ENCODE data around the gene CREB3L2.

The CREB3L2 gene

DNA sequence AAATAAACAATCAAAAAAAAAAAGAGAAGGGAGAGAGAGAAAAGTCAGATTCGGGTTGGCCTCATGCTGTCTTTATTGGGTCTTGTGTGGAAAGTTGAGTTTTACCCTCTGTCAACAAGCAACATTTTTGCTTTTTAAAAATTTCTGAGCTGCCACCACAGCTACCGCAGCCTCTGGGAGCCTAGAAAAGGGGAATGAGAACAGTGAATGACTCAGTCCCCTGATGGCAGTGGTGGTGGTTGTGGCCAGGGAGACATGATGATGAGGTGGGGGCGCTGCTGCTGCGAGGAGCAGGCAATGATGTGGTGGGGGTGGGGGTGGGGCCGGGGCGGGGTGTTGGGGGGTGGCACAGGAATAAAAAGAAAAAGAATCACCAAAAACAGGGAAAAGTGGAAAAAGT lies 20.0 kb upstream of the CREB3L2 start:
- Histone ChIP-seq H2BK5ac (ENCODE audit: low read depth, low read length, poor library complexity) (no peak overlapping the region), H3K14ac (ENCODE audit: low read length) (no peak overlapping the region), H2BK120ac (ENCODE audit: insufficient read depth, low read length, poor library complexity) (no peak overlapping the region), H2BK12ac (ENCODE audit: low read length) (no peak overlapping the region), H2AK5ac (ENCODE audit: low read length) (no peak overlapping the region), H4K8ac (ENCODE audit: low read depth, low read length) (no peak overlapping the region), H4K91ac (ENCODE audit: low read depth, low read length) (no peak overlapping the region), H3K9ac (ENCODE audit: low read length) (no peak overlapping the region), H3K4ac (ENCODE audit: low read depth, low read length) (no peak overlapping the region), H3K4me3 (ENCODE audit: low read depth, low read length) (no peak overlapping the region), H3K23ac (ENCODE audit: low read length) (no peak overlapping the region), H3K79me1 (ENCODE audit: low read length) (no peaks in the 10 kb centered on the region), H2AFZ (ENCODE audit: insufficient read depth, low read length, poor library complexity) (no peak overlapping the region), H3K27me3 (ENCODE audit: insufficient read depth, low read length) (no peaks in the 10 kb centered on the region), H4K12ac (ENCODE audit: low read depth, low read length) (no peak overlapping the region), H3K18ac (ENCODE audit: low read length) (no peak overlapping the region), H3K36me3 (ENCODE audit: control insufficient read depth in 1 of 2, insufficient read depth in 2 of 2, low read length in 2 of 2) (peaks cover 0 to 2% of the 10 kb centered on the region in 2 experiments), H3K9me3 (ENCODE audit: insufficient read depth, low read depth, low read length) (peaks cover 3% of the 10 kb centered on the region), H3K79me2 (ENCODE audit: control insufficient read depth, insufficient read depth, low read length, poor library complexity) (no peaks in the 10 kb centered on the region), H3K4me2 (ENCODE audit: low read length) (no peak overlapping the region), H3K27ac (ENCODE audit: low read depth, low read length) (no peak overlapping the region), H3K4me1 (ENCODE audit: control insufficient read depth in 1 of 2, insufficient read depth in 2 of 2, low read length in 2 of 2) (no peaks in the 10 kb centered on the region)
- no peak for DNase-seq
- no CpG with 5 or more reads among the region's 6 CpGs for WGBS (ENCODE audit: extremely low coverage, insufficient coverage, insufficient read length)

DNA sequence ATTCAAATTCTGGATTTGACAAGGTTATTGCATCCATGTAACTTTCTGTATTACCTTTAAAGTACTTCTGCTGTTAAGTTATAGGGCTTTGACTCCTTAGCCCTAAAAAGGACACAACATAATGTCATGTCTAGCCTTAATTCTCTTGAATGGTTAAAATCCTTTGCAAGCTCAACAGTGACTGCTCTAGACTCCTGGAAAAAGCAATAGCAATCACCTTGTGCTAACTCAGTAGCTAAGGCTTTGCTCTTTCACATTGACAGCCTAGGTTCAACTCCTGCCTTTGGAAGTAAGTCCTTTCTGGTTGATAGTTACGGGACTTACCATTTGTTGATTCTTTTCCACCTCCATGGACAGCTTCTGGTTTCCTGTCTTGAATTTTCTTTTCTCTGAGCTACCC lies 16.1 kb upstream of the CREB3L2 start:
- no peak overlapping the region for H4K12ac ChIP-seq (ENCODE audit: low read depth, low read length)
- H3K27ac ChIP-seq (ENCODE audit: low read depth, low read length): no peak overlapping the region
- no peak overlapping the region for H2BK5ac ChIP-seq (ENCODE audit: low read depth, low read length, poor library complexity)
- no peaks in the 10 kb centered on the region for H3K79me1 ChIP-seq (ENCODE audit: low read length)
- no CpG with 5 or more reads among the region's 1 CpG for WGBS (ENCODE audit: extremely low coverage, insufficient coverage, insufficient read length)
- no peaks in the 10 kb centered on the region for H3K4me1 ChIP-seq (ENCODE audit: control insufficient read depth in 1 of 2, insufficient read depth in 2 of 2, low read length in 2 of 2)
- H3K9ac ChIP-seq (ENCODE audit: low read length): no peak overlapping the region
- H4K8ac ChIP-seq (ENCODE audit: low read depth, low read length): no peak overlapping the region
- H3K79me2 ChIP-seq (ENCODE audit: control insufficient read depth, insufficient read depth, low read length, poor library complexity): no peaks in the 10 kb centered on the region
- DNase-seq: no peak
- no peaks in the 10 kb centered on the region for H3K27me3 ChIP-seq (ENCODE audit: insufficient read depth, low read length)
- no peaks in the 10 kb centered on the region for H3K36me3 ChIP-seq (ENCODE audit: control insufficient read depth in 1 of 2, insufficient read depth in 2 of 2, low read length in 2 of 2)
- H2BK12ac ChIP-seq (ENCODE audit: low read length): no peak overlapping the region
- H3K4ac ChIP-seq (ENCODE audit: low read depth, low read length): no peak overlapping the region
- no peak overlapping the region for H2AFZ ChIP-seq (ENCODE audit: insufficient read depth, low read length, poor library complexity)
- no peaks in the 10 kb centered on the region for H3K9me3 ChIP-seq (ENCODE audit: insufficient read depth, low read depth, low read length)
- H2BK120ac ChIP-seq (ENCODE audit: insufficient read depth, low read length, poor library complexity): no peak overlapping the region
- no peak overlapping the region for H3K4me2 ChIP-seq (ENCODE audit: low read length)
- no peak overlapping the region for H3K14ac ChIP-seq (ENCODE audit: low read length)
- H2AK5ac ChIP-seq (ENCODE audit: low read length): no peak overlapping the region
- no peak overlapping the region for H3K23ac ChIP-seq (ENCODE audit: low read length)
- H3K4me3 ChIP-seq (ENCODE audit: low read depth, low read length): no peak overlapping the region
- H3K18ac ChIP-seq (ENCODE audit: low read length): no peak overlapping the region
- H4K91ac ChIP-seq (ENCODE audit: low read depth, low read length): no peak overlapping the region

DNA sequence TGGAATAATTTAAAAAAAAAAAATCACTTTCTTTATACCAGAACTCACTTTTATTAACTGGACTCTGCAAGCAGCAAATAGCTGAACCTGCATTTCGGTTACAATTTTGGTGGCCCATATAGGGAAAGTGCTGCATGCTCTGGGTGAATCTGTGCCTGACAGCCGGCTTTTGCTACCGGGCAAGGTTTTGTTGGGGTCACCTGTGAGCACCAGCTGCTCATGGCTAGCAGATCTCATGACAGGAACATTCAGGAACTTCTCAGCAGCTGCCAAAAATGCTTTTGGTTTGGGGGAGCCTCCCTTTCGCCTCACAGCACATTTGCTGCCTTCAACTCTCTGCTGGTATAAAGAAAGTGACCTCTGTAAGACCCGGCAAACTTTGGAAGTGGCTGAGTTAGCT lies 13.2 kb upstream of the CREB3L2 start:
- Histone ChIP-seq H3K27ac (ENCODE audit: low read depth, low read length) (no peak overlapping the region), H3K14ac (ENCODE audit: low read length) (no peak overlapping the region), H4K12ac (ENCODE audit: low read depth, low read length) (no peak overlapping the region), H2AK5ac (ENCODE audit: low read length) (no peak overlapping the region), H2BK120ac (ENCODE audit: insufficient read depth, low read length, poor library complexity) (no peak overlapping the region), H2BK12ac (ENCODE audit: low read length) (no peak overlapping the region), H3K4me2 (ENCODE audit: low read length) (no peak overlapping the region), H3K79me2 (ENCODE audit: control insufficient read depth, insufficient read depth, low read length, poor library complexity) (no peaks in the 10 kb centered on the region), H3K27me3 (ENCODE audit: insufficient read depth, low read length) (no peaks in the 10 kb centered on the region), H3K23ac (ENCODE audit: low read length) (no peak overlapping the region), H3K9me3 (ENCODE audit: insufficient read depth, low read depth, low read length) (no peaks in the 10 kb centered on the region), H2BK5ac (ENCODE audit: low read depth, low read length, poor library complexity) (no peak overlapping the region), H3K79me1 (ENCODE audit: low read length) (no peaks in the 10 kb centered on the region), H3K9ac (ENCODE audit: low read length) (no peak overlapping the region), H2AFZ (ENCODE audit: insufficient read depth, low read length, poor library complexity) (no peak overlapping the region), H4K8ac (ENCODE audit: low read depth, low read length) (no peak overlapping the region), H3K4me1 (ENCODE audit: control insufficient read depth in 1 of 2, insufficient read depth in 2 of 2, low read length in 2 of 2) (no peaks in the 10 kb centered on the region), H3K36me3 (ENCODE audit: control insufficient read depth in 1 of 2, insufficient read depth in 2 of 2, low read length in 2 of 2) (no peaks in the 10 kb centered on the region), H3K4ac (ENCODE audit: low read depth, low read length) (no peak overlapping the region), H3K18ac (ENCODE audit: low read length) (no peak overlapping the region), H3K4me3 (ENCODE audit: low read depth, low read length) (no peak overlapping the region), H4K91ac (ENCODE audit: low read depth, low read length) (no peak overlapping the region)
- DNase-seq: no peak
- WGBS (ENCODE audit: extremely low coverage, insufficient coverage, insufficient read length): no CpG with 5 or more reads among the region's 5 CpGs

GRCh38 chr7:138014686-138015085 lies 12.8 kb upstream of the CREB3L2 start:
- no peak overlapping the region for H3K4ac ChIP-seq (ENCODE audit: low read depth, low read length)
- H3K14ac ChIP-seq (ENCODE audit: low read length): no peak overlapping the region
- no peaks in the 10 kb centered on the region for H3K36me3 ChIP-seq (ENCODE audit: control insufficient read depth in 1 of 2, insufficient read depth in 2 of 2, low read length in 2 of 2)
- no peaks in the 10 kb centered on the region for H3K79me2 ChIP-seq (ENCODE audit: control insufficient read depth, insufficient read depth, low read length, poor library complexity)
- H2AFZ ChIP-seq (ENCODE audit: insufficient read depth, low read length, poor library complexity): no peak overlapping the region
- H4K12ac ChIP-seq (ENCODE audit: low read depth, low read length): no peak overlapping the region
- H3K4me3 ChIP-seq (ENCODE audit: low read depth, low read length): no peak overlapping the region
- no peaks in the 10 kb centered on the region for H3K79me1 ChIP-seq (ENCODE audit: low read length)
- no peaks in the 10 kb centered on the region for H3K4me1 ChIP-seq (ENCODE audit: control insufficient read depth in 1 of 2, insufficient read depth in 2 of 2, low read length in 2 of 2)
- WGBS (ENCODE audit: extremely low coverage, insufficient coverage, insufficient read length): no CpG with 5 or more reads among the region's 1 CpG
- H2AK5ac ChIP-seq (ENCODE audit: low read length): no peak overlapping the region
- H3K18ac ChIP-seq (ENCODE audit: low read length): no peak overlapping the region
- no peak overlapping the region for H2BK12ac ChIP-seq (ENCODE audit: low read length)
- H3K27me3 ChIP-seq (ENCODE audit: insufficient read depth, low read length): no peaks in the 10 kb centered on the region
- no peaks in the 10 kb centered on the region for H3K9me3 ChIP-seq (ENCODE audit: insufficient read depth, low read depth, low read length)
- no peak for DNase-seq
- H3K23ac ChIP-seq (ENCODE audit: low read length): no peak overlapping the region
- H4K91ac ChIP-seq (ENCODE audit: low read depth, low read length): no peak overlapping the region
- H2BK5ac ChIP-seq (ENCODE audit: low read depth, low read length, poor library complexity): no peak overlapping the region
- H2BK120ac ChIP-seq (ENCODE audit: insufficient read depth, low read length, poor library complexity): no peak overlapping the region
- H3K4me2 ChIP-seq (ENCODE audit: low read length): no peak overlapping the region
- no peak overlapping the region for H3K27ac ChIP-seq (ENCODE audit: low read depth, low read length)
- H4K8ac ChIP-seq (ENCODE audit: low read depth, low read length): no peak overlapping the region
- H3K9ac ChIP-seq (ENCODE audit: low read length): no peak overlapping the region
